ENCODE measurements around the gene CCDC83. TPM values are rescaled to one million over a fixed set of nuclear protein-coding genes. Genes with fewer than 3 reads are reported as not detected.

The CCDC83 gene
- polyA plus RNA-seq (ENCODE audit: insufficient read length) = not detected

- no peak for DNase-seq (ENCODE audit: low read depth)
These were observed at the start of gene CCDC83 for GRCh38 chr11:85855341-85855656. Gene CCDC83, plus strand, starts transcription at chr11:85855383. Its CDS starts 9,741 bp downstream, at chr11:85865124.

- no peak for DNase-seq (ENCODE audit: low read depth)
These were observed 49.8 kb upstream of the CCDC83 start for GRCh38 chr11:85805387-85805786.

GRCh38 chr11:85806016-85806415 lies 49.2 kb upstream of the CCDC83 start:
- DNase-seq (ENCODE audit: low read depth) = no peak

GRCh38 chr11:85806876-85807275 lies 48.3 kb upstream of the CCDC83 start:
- DNase-seq (ENCODE audit: low read depth) = no peak

GRCh38 chr11:85809191-85809590 lies 46.0 kb upstream of the CCDC83 start:
- no peak for DNase-seq (ENCODE audit: low read depth)

GRCh38 chr11:85809863-85810262 lies 45.3 kb upstream of the CCDC83 start:
- no peak for DNase-seq (ENCODE audit: low read depth)

- no peak for DNase-seq (ENCODE audit: low read depth)
These were observed 44.7 kb upstream of the CCDC83 start for GRCh38 chr11:85810521-85810870.

- no peak for DNase-seq (ENCODE audit: low read depth)
These were observed 44.1 kb upstream of the CCDC83 start, which contains the start of gene SYTL2 for GRCh38 chr11:85810871-85811611. Gene SYTL2, minus strand, starts transcription at chr11:85811141. Its CDS starts 53,416 bp downstream, at chr11:85757725.

GRCh38 chr11:85811624-85812023 lies 43.6 kb upstream of the CCDC83 start:
- DNase-seq (ENCODE audit: low read depth) = no peak

- DNase-seq (ENCODE audit: low read depth) = no peak
These were observed 41.5 kb upstream of the CCDC83 start for GRCh38 chr11:85813721-85814120.

- no peak for DNase-seq (ENCODE audit: low read depth)
These were observed 39.8 kb upstream of the CCDC83 start for GRCh38 chr11:85815186-85815931.

GRCh38 chr11:85819441-85819840 lies 35.7 kb upstream of the CCDC83 start:
- DNase-seq (ENCODE audit: low read depth) = no peak

- DNase-seq (ENCODE audit: low read depth) = no peak
These were observed 33.5 kb upstream of the CCDC83 start for GRCh38 chr11:85821636-85822035.

GRCh38 chr11:85822814-85823213 lies 32.4 kb upstream of the CCDC83 start:
- DNase-seq (ENCODE audit: low read depth) = no peak

- DNase-seq (ENCODE audit: low read depth) = no peak
These were observed 31.4 kb upstream of the CCDC83 start for GRCh38 chr11:85823816-85824215.

- no peak for DNase-seq (ENCODE audit: low read depth)
These were observed 29.6 kb upstream of the CCDC83 start for GRCh38 chr11:85825616-85826015.

GRCh38 chr11:85826116-85826855 lies 28.9 kb upstream of the CCDC83 start:
- no peak for DNase-seq (ENCODE audit: low read depth)

- DNase-seq (ENCODE audit: low read depth) = no peak
These were observed 27.2 kb upstream of the CCDC83 start for GRCh38 chr11:85827748-85828639.

GRCh38 chr11:85828640-85828978 lies 26.6 kb upstream of the CCDC83 start:
- DNase-seq (ENCODE audit: low read depth) = no peak

GRCh38 chr11:85829172-85829571 lies 26.0 kb upstream of the CCDC83 start:
- DNase-seq (ENCODE audit: low read depth) = no peak

- no peak for DNase-seq (ENCODE audit: low read depth)
These were observed 24.1 kb upstream of the CCDC83 start for GRCh38 chr11:85831050-85831449.

- DNase-seq (ENCODE audit: low read depth) = no peak
These were observed 19.9 kb upstream of the CCDC83 start for GRCh38 chr11:85835263-85835662.
